Islet of Langerhans (tissue), 1 donor: ENCODE data around the gene C10orf71.

Source experiments
- FAIRE-seq: peaks from one replicate; lab custom pipeline; 2011; peaks lifted over from hg19 to GRCh38; lab: Jason Lieb, UNC

C10orf71 gene

DNA sequence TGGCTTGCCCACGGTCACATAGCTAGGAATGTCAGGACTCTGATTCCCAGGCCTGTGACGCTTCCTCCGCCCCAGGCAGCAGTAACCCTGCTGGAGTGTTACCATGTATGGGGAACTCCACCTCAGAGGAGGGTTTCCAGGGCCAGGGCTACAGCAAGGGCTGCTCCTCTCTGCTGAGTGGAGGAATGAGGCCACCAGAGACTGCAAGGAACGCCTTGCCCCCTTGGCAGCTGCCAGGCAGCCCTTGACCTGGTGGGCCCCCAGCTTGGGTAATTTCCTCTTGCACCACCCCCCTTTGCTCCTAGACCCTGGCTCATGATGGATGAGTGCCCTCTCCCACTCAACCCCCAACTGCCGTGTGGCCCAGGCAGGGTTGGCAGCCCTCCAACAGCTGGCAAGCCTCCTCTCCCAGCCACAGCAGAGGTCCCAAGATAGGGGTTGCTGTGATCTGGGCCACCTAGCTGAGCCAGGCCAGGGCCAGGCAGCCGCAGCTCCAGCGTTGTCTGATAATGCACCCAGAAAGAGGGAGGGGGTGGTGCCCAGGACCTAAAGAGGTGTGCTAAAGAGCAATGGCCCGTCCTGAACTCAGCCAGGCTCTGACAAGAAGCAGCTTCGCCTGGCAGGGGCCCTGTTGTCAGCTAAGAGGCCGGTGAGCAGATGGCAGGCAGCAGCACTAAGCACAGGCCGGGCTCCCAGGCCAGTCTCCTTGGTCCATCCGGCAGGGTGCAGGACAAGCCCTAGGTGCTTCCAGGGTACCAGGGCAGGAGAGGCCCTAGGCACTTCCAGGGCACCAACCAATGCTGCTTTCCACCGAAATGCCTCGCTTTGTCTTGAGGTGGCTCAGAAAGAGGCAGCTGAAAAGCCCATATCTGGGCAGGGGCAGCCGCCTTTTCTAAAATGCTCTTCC is 61.6 kb downstream of the C10orf71 start:
- FAIRE-seq: no peak

DNA sequence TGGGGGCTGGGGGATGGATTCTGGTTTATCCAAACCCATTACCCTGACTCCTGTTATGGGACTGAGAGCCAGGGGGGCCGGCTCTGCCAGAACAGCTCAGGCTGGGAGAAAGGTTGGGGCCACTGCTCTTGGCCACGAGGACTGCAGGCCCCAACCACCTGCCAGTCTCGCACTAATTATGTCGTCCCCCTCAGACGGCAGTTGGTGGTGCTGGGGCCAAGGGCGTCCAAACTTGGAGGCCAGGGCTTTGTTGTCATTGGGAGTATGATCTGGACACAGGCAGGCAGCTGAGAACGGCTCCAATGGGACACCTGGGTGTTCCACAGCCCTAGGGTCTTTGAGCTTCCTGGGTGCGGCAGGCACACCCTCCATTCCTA is 62.2 kb downstream of the C10orf71 start:
- no peak for FAIRE-seq

DNA sequence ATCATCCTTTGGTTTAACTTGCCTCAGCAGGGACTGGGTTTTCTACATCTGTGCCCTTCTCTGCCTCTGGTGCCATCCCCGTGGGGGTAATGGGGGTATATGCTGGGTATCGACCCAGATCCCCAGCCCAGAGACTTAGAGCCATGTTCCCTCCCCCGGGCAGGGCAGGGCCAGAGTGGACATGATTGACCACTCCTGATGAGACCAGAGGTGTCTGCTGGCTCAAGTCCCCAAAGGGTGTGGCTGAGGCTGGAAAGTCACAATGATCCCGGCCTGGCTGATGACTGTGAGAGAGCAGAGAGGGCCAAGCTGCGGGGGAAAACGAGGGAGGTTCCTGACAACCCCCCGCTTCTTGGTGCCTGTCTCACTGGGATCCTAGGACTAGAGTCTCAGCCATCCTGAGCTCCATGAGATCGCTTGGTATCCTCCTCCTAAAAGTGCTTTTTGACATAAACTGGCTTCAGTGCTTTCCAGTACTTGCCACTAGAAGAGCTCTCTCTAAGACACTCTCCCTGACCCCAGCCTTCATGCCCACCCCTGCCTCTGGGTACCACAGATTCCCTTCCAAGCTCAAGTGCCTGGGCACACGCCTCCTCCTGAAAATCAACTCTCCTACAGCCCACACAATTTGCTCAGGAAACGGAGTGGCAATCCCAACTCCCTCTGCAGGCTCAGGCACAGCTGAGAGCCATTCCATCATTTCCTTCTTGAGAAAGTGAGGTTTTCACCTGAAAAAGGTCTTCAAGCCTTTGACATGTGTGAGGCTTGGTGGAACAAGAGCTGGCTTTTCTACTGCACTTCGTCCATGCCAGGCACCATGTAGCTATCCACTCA is 63.0 kb downstream of the C10orf71 start:
- FAIRE-seq: no peak

DNA sequence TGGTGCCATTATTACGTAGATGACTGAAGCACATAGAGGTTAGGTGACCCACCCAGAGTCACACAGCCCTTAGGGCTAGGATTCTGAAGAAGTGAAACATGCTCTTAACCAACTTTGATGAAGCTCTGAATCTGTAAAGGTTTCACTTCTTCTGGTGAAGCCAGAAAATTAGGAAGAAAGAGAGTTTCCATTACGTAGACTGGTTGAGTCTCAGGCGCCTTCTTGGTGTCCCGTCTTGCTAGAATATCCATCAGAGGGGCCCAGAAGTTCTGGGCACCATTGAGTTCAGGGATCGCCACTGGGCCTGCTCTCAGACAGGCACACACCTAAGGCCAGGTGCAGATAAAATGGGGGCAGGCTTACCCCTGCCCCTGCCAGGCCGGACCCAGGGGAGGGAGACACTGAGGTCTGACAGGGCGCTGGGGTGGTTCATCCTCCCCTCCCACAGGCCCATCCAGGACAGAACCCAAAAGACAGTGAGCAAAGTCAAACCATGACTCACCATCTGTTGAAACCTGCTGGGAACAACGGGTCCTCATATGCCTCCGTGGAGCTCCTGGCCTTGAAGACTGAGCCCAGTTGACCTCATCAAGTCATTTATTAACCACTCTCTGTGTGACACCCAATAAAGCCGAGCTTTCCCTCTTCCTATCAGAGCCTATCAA is 63.8 kb downstream of the C10orf71 start:
- FAIRE-seq: no peak

DNA sequence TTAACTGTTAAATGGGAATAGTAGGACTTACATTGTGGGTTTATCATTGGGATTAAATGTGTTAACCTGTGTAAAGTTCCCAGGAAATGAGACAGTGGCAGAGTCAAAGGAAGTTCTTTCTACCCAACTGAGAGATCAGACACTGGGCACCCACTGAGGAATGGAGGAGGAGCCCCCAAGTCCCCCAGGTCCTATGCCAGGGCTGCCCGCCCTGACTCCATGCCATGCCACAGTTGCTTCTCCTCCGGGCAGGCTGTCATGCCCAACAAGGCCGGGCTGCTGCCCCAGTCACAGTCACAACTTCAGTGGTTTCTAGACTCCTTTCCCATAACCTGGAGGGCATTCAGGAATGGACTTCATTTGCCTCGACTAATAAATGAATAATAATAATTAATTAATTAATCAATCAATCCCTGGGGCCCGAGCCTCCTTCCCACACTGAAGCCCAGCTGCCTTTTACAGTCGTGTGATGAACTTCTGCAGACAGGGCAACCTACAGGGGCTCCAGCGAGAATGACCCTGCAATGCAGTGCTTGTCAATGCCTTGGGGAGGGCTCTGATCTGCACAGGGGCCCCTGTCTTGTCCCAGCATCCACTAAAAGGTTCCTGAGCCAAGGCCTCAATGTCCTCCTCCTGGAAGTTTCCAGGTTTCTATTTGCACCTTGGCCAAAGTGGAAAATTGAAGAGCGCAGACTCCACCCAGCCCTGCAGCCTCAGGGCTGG is 64.5 kb downstream of the C10orf71 start:
- FAIRE-seq: no peak

DNA sequence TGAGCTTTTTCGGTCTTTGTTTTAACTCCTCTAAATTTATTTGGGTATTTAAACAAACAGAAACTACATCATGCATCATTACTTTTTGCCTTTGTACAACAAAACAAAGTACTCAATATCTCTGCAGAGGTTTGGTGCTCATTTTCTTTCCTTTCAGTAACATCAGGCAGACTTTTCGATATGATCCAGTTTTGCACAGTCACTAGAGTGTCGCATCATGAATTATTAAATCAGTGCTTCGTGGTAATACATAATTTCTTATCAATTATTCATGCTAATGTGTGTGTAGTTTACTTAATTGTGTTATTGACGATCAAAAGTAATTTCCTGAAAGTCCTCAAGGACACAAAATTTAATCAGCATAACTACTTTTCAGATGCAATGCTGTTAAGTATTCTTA is 65.1 kb downstream of the C10orf71 start:
- FAIRE-seq: no peak

DNA sequence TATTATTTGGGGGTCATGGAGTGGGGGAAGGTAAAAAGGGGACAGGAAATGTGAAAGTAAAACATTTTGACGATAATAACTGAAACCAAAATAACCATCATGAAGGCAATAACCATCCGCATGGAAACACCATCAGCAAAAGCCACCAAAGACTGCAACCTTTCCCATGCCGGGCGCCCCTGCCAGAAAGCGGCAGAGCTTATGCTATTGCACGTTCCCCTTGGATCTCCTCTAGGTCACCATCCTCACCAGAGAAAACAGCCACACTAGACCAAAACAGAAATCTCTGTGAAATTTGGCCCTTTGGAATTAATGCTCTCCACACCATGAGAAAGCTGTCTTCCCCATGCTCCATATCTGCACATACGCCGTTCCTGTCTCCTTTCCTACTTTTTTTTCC is 65.8 kb downstream of the C10orf71 start:
- no peak for FAIRE-seq

DNA sequence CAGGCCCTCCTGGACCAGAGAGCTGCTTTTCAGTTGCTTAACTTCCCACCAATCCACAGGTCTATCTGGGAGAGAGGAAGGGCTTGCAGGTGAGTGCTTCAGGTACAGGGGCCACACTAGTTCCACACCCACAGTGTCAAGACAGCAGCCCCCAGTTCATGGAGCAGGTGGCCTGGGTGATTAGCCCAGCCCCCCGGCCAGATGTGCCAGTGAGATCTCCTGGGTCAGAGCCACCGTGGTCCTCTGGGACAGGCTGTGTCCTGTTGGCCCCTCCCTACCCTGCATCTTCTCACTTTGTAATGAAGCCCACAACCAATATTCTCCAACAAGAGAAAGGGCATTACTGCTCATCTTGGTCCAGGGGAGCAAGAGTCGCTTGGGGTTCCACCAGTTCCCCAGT is 66.3 kb downstream of the C10orf71 start:
- FAIRE-seq: no peak

DNA sequence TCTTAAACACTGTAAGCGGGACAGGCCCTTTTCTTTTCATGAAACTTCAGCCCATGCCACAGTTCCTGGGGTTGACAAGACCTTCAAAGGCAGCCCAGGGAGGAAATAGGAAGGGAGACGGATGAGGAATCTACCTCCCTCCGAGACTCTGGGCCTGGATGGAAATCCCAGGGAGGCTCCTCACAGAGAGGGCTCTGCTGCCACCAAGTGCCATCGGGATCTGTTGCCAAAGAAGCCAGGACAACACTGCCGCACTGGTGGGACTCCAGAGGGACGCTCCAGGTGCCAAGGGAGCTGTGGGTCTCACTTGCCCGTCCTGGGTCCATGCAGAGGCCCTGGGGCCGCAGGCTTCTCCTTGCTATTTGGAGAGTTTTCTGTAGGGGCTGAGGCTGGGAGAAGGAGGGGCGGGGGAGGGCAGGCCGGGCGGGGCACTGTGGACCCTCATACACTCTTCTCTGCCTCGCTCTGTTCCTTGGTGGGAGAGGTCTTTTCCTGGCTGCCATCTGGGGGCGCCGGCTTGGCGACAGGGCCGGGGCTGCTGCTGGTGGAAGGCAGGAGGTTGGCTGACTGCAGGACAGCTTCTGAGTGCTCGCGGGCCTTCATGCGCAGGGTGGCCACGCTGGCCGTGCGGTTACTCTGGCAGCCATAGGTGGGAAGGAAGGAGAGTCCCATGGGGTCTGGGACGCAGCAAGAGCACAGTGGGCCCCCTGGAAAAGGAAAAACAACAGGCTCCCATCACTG is 66.9 kb downstream of the C10orf71 start:
- no peak for FAIRE-seq

DNA sequence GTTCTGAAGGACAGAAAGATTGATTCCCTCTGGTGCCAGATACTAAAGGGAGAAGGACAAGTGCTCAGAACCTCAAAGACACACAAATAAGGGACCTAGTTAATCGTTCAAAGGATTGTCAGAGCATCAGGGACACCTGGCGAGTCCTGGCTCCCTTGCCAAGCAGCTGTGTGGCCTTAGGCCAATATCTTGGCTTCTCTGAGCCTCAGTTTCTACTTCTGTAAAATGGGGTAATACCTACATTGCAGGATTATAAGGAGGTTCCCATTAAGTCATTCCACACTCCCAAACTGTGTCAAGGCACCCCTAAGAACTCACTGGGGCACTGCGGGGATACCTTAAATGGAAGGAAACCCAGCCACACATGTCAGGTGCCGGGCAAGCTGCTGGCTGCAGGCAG is 67.5 kb downstream of the C10orf71 start:
- FAIRE-seq: no peak

DNA sequence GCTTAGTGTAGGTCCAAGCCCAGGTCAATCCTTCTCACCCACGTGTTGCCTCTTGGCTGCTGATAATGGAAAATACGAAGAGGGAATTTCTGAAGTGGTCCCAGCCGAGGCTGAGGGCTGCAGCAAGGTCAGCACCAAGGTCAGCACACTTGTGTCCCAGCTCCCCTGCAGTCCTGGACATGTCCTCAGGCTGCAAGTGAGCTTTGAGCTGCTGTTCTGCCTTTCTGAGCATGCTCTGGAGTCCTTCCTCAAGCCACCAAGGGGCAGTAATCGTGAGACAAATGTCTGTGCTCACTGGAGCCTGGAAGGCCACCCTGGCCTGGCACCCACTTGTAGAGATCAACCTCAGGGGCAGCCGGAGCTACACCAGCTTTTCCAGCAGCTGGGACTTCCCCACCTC is 68.6 kb downstream of the C10orf71 start:
- FAIRE-seq: no peak

DNA sequence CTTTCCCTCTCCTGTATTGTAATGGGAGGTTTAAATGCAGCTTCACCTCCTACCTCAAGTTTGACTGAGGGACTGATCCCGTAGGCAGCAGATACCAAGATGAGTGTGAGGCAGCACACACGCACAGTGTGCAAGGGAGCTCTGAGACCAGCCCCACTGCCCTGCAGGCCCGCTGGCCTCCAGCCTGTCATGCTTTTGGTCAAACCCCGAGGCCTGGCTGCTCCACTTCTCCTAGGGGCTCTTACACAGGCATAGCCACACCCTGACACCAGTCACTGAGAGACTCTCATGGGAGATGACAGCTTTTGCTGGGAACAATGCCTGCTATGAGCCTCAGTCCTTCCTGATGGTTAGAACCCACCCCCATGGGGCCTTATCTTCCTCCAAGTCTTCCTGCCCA is 69.3 kb downstream of the C10orf71 start:
- no peak for FAIRE-seq

DNA sequence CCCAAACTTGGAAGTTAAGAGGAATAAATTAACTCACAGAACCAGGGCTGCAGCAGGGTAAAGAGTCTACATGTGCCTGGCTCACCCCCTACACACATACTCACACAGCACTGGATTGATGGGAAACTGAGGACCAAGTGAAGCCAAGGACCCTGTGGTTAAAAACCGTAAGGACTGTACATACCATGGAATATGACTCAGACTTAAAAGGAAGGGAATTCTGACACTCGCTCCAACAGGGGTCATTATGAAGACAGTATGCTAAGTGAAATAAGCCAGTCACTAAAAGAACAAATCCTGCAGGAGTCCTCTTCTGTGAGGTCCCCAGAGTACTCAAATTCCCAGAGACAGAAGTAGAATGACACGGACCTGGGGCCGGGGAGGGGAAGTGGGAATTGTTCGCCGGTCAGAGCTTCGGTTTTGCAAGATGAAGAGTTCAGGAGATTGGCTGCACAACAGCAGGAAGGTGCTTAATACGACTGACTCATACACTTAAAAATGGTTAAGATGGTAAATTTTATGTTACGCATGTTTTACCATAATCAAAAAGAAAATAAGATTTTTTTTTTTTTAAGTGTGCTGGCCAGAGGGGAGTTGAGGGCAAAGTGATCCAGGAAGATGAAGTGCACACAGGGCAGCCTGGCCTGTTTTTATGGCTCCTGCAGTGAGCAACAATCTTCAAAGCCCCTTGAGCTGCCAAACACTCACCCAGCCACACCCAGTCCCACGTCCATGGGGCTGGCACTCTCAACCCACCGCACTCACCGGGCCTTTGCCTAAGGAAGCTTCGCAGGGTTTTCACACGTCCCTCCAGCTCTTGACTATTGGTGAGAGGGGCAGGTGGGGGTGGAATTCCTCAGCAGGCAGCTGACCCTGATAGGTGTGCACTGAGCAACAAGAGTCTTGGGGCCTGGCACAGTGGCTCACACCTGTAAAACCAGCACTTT is 70.5 kb downstream of the C10orf71 start:
- FAIRE-seq: no peak

DNA sequence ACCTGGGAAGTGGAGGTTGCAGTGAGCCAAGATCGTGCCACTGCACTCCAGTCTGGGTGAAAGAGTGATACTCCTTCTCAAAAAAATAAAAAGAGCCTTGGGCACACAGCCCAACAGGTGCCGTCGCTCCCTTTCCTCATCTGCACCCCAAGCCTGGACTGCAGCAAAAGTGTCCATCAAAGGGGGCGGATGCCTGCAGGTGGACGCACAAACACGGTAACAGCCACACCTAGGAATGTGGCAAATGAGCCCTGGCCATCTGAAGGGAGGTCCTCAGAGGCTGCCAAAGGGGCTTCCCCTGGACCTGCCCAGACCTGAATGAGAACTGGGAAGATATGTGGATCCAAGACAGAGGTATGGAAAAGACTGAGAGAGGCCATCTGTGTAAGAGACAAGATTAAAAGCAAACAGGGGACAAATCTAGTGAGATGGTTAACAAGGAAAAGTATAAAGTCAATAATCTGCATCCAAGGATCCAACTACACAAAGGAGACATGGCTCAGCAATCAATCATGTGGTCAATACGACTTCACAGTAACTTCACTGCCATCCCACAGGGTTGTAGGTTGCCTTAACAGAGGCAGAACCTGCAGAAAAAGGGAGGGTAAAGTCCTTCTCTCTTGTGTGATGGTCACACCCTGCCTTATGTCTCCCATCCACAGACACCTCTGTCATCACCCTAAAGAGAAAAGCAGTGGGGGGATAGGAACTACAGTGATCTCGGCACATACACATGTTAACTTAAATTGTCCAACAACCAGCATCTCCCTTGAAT is 71.5 kb downstream of the C10orf71 start:
- no peak for FAIRE-seq

DNA sequence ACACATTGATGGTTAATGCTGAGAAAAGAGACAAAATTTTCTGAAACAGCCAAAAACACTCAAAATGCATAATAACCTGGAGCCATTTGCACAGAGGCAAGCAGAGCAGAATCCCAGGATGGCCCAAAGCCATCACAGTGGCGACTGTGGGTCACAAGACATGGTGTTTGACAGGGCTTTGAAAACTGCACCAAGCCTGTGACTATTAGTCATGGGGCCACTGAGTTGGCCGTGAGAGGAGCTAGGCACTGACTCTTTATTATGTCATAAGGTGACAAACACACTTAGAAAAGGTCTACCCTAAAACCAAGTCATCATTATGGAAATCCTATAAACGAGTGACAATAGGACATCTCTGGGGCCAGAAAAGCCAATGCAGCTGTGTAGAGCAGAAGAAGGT is 73.0 kb downstream of the C10orf71 start:
- no peak for FAIRE-seq

DNA sequence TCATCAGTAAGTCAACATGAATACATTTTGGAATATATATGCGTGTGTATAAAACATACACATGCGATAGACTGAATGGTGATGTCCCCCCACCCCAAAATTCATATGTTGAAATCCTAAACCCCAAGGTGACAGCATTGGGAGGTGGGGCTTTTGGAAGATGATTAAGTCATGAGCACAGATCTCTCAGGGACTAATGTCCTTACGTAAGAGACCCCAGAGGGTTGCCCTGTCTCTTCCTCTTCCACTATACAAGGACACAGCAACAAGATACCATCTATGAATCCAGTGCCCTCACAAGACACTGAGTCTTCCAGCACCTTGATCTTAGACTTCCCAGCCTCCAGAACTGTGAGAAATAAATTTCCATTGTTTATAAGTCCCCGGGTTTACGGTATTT is 74.4 kb downstream of the C10orf71 start:
- FAIRE-seq: no peak

DNA sequence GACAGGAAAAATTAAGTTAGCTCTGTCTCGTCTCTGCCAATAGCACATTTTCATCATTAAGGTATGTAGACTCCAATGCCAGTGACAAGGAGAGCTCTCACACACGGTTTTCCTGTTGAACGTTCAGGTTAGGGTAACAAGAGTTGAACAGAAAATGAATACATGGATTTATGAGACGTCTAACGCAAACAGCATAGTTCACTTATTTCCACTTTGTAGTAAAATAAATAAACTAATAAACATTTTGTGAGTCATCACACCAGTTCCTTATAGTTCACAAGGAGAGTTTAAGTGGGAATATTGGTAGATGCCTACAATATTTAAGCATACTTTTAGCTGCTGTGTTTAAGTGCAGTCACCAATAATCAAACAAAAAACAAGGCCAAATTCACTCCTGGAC is 75.8 kb downstream of the C10orf71 start:
- no peak for FAIRE-seq

DNA sequence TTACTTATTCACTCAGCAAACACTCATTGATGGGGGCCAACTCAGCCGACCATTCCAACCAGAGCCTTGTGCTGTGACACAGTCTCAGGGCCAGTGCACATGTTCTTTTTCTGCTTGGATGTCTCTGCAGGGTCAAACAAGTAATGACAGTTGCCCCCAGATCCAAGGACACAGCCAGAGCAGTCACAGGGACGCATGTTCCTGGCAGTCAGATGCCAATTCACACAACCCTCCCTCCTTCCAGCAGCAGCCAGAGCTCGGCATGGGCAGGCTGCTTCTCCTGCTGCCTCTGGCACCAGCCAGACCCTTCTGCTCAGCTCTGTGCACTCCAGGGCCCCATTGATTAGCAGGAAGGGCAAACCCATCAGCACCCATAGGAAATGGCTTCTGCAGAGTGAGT is 76.6 kb downstream of the C10orf71 start:
- no peak for FAIRE-seq
